GM18519 (cell line): Measurements from ENCODE around the gene TRMT10A.
"Not testable (repeated sequence)": the region's sequence is repeated elsewhere in the genome, so short reads cannot be mapped to it uniquely, and the experiment has no call there.

Experiments used
- ATAC-seq: cut with Tn5 transposase; IDR thresholded peaks from one replicate; pipeline ENCODE4 v1.9.1; 2021; ENCODE audit warnings: mild to moderate bottlenecking, moderate library complexity; ENCODE audit not compliant: unreplicated experiment, low FRiP score

TRMT10A gene

GRCh38 chr4:99564921-99565320, 1.1 kb upstream of the TRMT10A start:
- no peak for ATAC-seq

- no peak for ATAC-seq
These were observed 11.0 kb downstream of the TRMT10A start for GRCh38 chr4:99552872-99553271.

- no peak for ATAC-seq
These were observed 23.4 kb downstream of the TRMT10A start for GRCh38 chr4:99540277-99540939.

GRCh38 chr4:99537674-99538073, 26.2 kb downstream of the TRMT10A start:
- ATAC-seq, result no peak

- ATAC-seq, result no peak
These were observed 27.0 kb downstream of the TRMT10A start for GRCh38 chr4:99536848-99537247.

- ATAC-seq, result no peak
These were observed 27.6 kb downstream of the TRMT10A start for GRCh38 chr4:99536271-99536670.

- ATAC-seq, result not testable (repeated sequence)
These were observed 29.1 kb downstream of the TRMT10A start for GRCh38 chr4:99534699-99535098.

- no peak for ATAC-seq
These were observed 33.9 kb downstream of the TRMT10A start for GRCh38 chr4:99529956-99530355.

- ATAC-seq, result no peak
These were observed 34.6 kb downstream of the TRMT10A start for GRCh38 chr4:99529228-99529627.

- ATAC-seq, result no peak
These were observed 45.1 kb downstream of the TRMT10A start for GRCh38 chr4:99518601-99519295.

GRCh38 chr4:99510721-99511120, 53.1 kb downstream of the TRMT10A start, which contains the start of gene C4orf17:
TSS of gene C4orf17 (plus strand) at chr4:99511021. CDS start at chr4:99513082, 2,061 bp downstream.
- ATAC-seq, result no peak

- ATAC-seq, result no peak
These were observed 56.1 kb downstream of the TRMT10A start for GRCh38 chr4:99507762-99508161.

GRCh38 chr4:99507349-99507748, 56.5 kb downstream of the TRMT10A start:
- ATAC-seq, result no peak

GRCh38 chr4:99506781-99507180, 57.1 kb downstream of the TRMT10A start:
- no peak for ATAC-seq

GRCh38 chr4:99504804-99505502, 58.9 kb downstream of the TRMT10A start:
- ATAC-seq, result no peak
